ENCODE data around the gene ADAD2.

Gene ADAD2

GRCh38 chr16:84144859-84145639 is 45.9 kb upstream of the ADAD2 start, which contains the start of the genes DNAAF1 and HSDL1 (continued):
- TF ChIP-seq ZNF654 (tag by site-specific recombination; IDR thresholded peaks at IDR 0.05; ENCODE audit: low read depth), result no peak
- no peak for TF ChIP-seq ZNF211 (tag by site-specific recombination; IDR thresholded peaks at IDR 0.05; ENCODE audit: low read depth)
- TF ChIP-seq ZSCAN23 (tag by site-specific recombination; IDR thresholded peaks at IDR 0.05), result no peak
- TF ChIP-seq ZNF324 (tag by site-specific recombination; IDR thresholded peaks at IDR 0.05), result no peak
- no peak for TF ChIP-seq ZNF16 (tag by site-specific recombination; IDR thresholded peaks at IDR 0.05; ENCODE audit: low read depth)
- peak; percentile 31 for TF ChIP-seq GLIS2 (tag by site-specific recombination; IDR thresholded peaks at IDR 0.05)
- TF ChIP-seq ZNF768 (tag by site-specific recombination; IDR thresholded peaks at IDR 0.05), result no peak
- no peak for TF ChIP-seq ZNF302 (tag by site-specific recombination; IDR thresholded peaks at IDR 0.05; ENCODE audit: low read depth)
- no peak for TF ChIP-seq ZNF610 (tag by site-specific recombination; IDR thresholded peaks at IDR 0.05; ENCODE audit: borderline replicate concordance)
- TF ChIP-seq PRDM2 (tag by site-specific recombination; IDR thresholded peaks at IDR 0.05; ENCODE audit: borderline replicate concordance), result no peak
- TF ChIP-seq SALL2 (tag by site-specific recombination; IDR thresholded peaks at IDR 0.05; ENCODE audit: borderline replicate concordance), result no peak
- no peak for TF ChIP-seq ZNF692 (tag by site-specific recombination; IDR thresholded peaks at IDR 0.05)
- TF ChIP-seq ZBTB48 (tag by site-specific recombination; IDR thresholded peaks at IDR 0.05), result no peak
- no peak for TF ChIP-seq ZFP41 (tag by site-specific recombination; IDR thresholded peaks at IDR 0.05; ENCODE audit: borderline replicate concordance)
- TF ChIP-seq PRDM10 (tag by site-specific recombination; IDR thresholded peaks at IDR 0.05), result no peak
- no peak for TF ChIP-seq KLF8 (tag by site-specific recombination; IDR thresholded peaks at IDR 0.05)
- no peak for TF ChIP-seq MEIS1 (CRISPR knock-in tag; IDR thresholded peaks at IDR 0.05; ENCODE audit: borderline replicate concordance)
- no peak for TF ChIP-seq ZNF510 (tag by site-specific recombination; IDR thresholded peaks at IDR 0.05; ENCODE audit: insufficient replicate concordance)
- no peak for TF ChIP-seq ZNF394 (tag by site-specific recombination; IDR thresholded peaks at IDR 0.05; ENCODE audit: borderline replicate concordance)

Measured in HEK293 (cell line).